ENCODE data around the gene IFT20.

IFT20 gene

DNA sequence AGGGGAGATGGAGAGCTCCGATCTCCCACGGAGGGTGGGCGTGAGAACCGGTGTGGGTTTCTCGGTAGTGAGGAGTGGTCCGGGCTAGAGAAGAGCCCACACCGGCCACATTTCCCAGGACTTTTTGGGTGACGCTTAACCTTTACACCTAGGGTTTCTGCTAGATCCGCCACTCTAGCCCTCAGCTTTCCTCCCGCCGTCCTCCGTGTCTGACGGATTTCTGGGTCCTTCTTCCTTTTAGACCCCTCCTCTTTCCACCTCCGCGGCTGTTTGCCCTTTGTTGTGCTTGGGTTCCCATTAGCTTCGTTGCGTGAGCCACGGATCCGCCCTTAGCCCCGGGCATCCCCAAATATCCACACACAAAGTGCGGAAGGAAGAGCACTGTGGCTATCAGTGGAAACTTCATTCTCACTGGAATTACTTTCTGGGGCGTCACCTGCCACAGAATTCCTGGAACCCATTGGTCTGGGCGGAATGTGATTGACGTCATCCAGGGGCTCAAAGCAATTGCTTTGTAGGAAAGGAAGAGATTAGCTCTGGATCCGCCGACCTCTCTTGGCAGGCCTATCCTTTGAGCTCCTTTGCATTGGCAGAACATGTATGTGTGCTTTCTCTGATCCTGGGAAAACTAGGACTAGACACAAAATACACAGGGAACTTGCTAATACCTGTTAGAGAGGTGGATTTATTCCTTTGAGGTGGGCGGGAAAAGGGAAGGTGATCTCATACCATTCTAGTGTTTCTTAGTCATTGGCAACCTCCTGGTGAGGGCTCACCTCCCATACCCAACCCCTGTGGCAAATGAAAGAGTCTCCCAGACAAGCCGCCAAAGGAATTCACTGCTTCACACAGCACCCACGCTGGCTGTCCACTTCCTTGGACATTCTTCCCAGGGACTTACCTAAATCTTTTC lies 943 bp upstream of the IFT20 start:
- DNase-seq (ENCODE audit: low read depth in 2 of 2), result peak in 1 of 2 donors; percentile 14

DNA sequence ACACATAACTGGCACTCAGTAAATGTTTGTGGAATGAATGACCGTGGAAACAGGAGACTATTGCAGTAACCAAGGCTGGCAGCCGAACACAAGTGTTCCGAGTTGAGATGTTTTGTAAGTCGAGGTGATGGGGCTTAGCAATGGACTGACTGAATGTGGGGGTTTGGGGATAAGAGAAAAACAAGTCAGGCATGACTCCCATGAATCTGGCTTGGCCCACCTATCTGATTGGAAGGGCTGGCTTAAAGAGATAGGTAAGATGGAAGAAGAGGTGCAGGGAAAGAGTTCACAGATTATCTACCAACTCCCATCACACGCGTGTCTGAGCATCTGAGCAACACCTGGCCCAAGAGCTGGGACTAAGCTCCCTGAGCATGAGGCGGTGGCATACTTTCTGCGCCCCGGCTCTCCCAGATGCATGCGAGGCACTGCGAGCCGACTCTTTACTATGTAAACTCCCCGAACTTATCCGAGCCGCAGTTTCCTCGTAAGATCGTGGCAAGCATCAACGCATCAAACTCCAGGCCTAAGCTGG lies 539 bp downstream of the IFT20 start:
- no peak for DNase-seq (ENCODE audit: low read depth in 2 of 2)

DNA sequence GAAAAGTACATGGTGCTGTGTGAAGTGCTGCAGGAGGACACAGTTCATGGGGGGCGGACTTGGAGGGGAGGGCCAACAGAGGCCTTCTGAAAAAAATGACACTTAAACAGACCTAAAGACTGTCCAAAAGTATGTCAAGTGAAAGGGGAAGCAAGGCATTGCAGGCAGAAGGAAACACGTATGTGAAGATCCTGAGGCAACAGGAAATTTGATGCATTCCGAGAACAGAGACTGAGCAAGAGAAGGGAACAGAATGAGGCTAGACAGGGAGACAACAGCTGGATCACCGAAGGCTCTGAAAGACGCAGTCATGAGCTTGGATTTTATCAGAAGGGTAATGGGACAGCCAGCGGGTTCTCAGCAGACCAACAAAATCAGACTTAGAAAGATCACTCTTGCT lies 1.1 kb downstream of the IFT20 start:
- no peak for DNase-seq (ENCODE audit: low read depth in 2 of 2)

DNA sequence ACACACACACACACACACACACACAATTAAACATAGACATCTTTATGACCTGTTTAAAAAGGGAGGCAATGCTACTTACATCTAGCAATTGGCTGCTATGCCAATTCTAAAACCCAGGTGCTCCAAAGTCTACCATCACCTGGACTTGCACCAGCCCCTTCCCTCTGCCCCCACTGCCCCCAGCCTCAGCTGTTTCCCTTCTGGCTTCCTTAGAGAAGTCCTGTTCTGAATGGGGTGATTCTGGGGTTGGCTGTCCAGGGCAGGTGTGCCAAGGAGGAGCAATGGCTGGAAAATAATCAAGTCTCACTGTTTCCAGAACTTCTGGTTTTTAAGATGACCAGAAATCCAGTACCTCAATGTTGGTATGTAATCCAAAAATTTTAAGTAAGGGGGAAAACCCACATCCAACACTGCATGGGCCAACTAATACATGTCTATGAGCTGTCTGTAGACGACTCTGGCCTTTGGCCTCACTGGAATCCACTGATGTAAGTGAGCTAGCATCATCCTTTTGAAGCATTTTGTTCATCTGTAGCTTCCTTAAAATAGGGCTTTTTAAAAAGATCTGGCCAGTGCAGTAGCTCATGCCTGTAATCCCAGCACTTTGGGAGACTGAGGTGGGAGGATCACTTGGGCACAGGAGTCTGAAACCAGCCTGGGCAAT lies 2.1 kb downstream of the IFT20 start:
- DNase-seq (ENCODE audit: low read depth in 2 of 2), result no peak

DNA sequence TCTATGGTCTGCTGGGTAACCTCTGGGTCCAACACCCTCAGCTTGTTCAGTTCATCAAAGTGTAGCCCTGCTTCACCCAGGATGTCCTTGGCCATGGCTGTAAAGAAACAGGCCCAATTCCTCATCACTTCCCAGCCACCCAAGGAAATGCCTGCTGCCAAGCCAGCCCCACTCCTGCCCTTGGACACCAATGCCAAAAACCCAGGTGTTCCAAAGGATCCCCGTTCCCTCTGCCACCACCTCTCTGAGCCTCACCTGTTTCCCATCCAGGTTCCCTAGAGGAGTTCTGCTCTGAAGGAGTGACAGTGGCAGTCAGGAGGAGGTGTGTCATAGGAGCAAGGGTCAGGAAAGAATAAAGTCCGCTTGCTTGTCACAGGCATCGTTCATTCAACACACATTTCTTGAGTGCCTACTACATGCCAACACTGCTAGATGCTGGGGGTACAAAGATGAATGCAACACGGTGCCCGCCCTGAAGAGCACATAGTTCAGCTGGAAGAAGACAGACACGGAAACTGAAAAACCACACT lies 3.3 kb downstream of the IFT20 start:
- DNase-seq (ENCODE audit: low read depth in 2 of 2), result no peak

DNA sequence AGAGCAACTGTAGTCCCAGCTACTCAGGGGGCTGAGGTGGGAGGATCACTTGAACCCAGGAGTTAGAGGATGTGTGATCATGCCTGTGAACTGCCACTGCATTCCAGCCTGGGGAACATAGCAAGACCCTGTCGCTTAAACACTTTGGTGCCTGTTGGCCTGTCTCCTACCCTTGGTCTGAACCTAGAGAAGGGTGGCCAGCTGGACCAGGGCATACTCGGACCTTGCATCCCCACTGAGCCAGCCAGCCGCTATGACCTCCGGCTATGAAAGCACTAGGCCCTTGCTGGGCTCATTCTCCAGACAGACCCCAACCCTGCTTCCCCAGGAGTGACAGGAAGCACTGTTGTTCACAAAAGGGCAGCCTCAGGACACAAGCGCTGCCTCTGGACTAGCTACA lies 4.6 kb downstream of the IFT20 start:
- no peak for DNase-seq (ENCODE audit: low read depth in 2 of 2)

DNA sequence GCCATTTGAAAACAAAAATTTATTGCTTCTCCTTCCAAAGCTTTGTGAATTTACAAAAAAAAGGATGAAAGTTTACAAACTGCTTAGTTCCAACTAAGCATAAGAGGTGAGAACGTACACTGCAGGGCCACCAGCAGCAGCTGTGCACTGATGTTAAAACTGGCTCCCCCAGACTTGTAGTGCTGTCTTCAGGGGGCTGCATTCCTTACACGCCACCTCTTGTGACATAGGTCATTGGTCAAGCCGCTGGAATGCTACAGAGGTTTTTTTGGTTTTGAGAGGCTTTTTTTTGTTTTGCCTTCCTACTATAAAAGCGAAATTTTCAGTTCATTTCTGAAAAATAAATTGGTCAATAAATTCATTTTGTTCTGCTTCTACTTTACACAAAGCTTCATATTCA lies 6.9 kb downstream of the IFT20 start:
- DNase-seq (ENCODE audit: low read depth in 2 of 2), result no peak

DNA sequence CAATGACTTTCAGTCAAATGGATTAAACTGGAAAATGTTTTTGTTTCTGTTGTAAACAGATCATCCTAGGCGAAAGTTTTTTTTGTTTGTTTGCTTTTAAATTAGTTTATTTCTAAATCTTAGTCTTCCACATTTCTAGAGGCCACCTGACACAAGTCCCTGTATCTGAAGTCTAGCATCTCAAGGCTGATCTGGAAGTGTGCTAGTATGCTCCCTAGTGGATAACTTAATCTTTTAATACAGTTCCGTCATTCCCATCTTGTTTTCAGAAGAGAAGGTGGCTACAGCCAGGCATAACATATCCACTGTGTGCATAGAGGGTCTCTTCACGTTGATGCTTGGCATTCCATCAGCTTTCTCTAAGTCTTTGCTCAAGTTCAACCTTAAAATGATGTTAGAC lies 7.6 kb downstream of the IFT20 start:
- DNase-seq (ENCODE audit: low read depth in 2 of 2), result no peak

DNA sequence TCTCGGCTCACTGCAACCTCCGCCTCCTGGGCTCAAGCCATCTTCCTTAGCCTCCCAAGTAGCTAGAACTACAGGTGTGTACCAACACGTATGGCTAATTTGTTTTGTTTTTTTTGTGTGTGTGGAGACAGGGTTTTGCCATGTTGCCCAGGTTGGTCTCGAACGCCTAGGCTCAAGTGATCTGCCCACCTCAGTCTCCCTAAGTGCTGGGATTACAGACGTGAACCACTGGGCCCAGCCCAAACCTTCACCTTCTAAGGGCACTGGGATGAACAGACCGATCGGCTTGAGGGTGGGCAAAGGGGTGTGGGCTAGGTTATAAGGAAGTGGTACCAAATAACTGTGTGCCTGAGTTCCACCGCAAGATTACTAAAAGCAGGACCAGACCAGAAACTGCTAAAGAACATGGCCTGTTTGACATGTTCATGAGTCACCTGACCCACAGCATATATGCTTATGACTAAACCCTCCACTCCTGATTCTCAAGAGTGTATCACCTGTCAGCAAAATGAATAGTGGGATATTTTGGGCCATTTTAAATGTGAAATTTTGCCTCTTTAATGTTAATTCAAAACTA lies 8.2 kb downstream of the IFT20 start:
- DNase-seq (ENCODE audit: low read depth in 2 of 2), result no peak

DNA sequence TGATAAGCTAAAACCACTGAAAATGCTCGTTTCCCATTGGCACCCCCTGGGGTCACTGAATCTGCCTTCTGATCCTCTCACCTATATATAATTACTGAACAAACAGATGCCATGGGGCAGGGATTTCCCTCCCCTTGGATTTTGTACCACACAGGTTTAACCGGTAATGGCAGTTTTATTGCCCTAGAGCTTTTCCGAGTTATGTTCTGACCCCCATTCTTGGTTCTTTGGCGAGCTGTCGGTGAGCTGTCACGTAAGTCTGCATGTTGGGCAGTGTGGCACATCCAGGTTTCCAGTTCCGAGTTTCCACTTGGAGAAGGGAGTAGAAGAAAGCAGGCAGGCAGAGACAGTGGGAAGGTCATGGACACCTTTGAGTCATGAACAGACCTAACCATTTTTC lies 9.2 kb downstream of the IFT20 start:
- DNase-seq (ENCODE audit: low read depth in 2 of 2), result no peak

DNA sequence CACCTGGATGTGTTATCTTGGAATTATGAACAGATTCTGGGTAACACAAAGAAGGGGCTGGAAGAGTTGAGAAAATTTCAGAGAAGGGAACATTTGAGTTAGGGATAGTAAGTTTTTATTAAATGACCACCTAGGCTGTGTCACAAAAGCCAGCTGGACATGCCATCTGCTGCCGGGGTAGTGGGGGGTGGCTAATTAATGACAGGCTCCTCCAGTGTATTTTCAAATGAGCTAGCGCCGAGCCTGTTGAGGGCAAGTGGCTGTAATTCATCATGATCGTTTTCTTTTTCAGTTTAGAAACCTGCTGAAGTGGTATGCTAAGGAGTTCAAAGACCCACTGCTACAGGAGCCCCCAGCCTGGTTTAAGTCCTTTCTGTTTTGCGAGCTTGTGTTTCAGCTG lies 10.1 kb downstream of the IFT20 start:
- DNase-seq (ENCODE audit: low read depth in 2 of 2), result no peak

DNA sequence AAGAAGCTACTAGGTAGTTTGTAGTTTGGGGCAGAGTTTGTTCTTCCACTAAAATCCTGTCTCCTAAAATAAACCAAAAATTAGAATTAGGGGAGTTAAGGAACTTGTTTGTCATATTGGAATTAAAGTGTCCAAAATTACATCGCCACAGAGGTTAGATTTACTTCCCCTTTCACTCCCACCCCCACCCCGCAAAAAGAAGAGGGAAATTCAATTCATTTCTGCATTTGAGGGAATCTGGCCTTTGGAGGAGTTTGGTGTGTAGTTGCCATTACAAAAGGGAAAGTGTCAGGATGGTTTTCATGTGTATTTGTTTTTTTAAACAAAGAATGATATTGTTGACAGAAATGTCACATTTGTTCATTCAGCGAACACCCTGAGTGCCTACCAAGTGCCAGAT lies 10.5 kb downstream of the IFT20 start:
- DNase-seq (ENCODE audit: low read depth in 2 of 2), result no peak

DNA sequence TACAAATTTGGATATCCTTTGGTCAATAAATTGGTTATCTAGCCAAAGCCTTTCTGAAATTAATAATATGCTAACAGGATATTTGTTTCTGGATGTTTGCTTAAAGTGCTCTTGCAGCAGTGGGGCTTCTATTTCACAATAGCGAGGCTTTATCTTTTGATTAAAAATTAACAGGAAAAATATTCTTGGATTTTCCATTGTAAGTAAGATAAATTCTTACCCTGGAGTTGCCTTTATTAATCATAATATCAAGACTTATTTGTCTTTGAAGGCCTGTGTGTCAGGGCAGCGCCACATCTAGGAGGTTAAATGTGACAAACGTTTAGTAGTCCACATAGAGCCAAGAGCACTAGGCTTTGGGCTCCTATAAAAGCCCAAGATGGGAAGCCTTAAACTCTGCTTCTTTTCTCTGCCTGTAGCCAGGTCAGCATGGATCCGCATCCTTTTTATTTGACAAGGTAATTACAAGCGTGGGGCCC lies 11.0 kb downstream of the IFT20 start:
- DNase-seq (ENCODE audit: low read depth in 2 of 2), result no peak

DNA sequence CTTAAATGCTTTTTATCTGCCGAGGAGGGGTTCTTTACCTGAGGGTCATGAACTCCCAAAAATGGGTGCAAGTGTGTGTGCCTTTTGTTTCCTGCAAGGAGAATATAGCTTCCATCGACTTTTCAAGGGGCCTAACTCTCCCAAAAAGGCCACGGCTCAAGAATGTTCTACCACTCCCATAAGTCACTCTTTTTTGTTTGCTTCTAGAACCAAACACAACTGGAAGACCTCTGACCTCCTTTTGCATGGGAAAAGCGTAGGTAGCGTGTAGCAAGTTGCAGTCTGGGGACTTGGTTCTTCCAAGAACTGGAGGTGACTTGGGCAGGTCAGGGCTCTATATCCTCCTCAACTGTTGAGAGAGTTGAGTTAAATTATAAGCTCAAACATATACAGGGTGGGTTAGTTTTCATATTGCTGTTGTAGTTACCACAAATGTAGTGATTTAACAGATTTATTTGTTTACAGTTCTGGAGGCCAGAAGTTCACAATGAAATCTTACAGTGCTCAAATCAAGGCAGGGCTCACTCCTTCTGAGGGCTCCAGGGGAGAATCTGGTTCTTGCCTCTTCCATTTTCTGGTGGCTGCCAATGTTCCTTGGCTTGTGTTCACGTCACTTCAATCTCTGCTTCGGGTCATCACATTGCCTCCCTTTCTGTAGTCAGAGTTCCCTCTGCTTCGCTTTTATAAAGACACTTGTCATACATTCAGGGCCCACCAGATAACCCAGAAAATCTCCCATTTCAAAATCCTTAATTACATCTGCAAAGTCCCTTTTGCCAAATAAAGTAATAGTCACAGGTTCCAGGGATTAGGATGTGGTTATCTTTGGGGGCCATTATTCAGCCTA lies 14.8 kb downstream of the IFT20 start:
- no peak for DNase-seq (ENCODE audit: low read depth in 2 of 2)

DNA sequence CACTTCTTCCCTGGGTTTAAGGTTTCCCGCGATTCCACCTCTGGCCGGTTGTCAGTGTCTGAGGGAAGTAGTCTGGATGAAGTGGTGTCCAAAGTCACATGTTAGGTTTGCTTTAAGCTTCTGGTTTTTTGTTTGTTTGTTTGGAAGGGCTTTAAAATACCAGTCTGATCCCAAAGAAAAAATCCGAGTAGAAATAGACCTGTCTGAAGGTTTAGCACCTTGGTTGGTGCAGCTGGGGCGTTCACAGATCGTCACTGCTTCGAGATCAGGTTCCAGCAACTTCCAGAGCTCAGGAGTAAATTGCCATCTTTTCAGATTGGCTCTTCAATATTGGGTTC lies 15.7 kb downstream of the IFT20 start:
- no peak for DNase-seq (ENCODE audit: low read depth in 2 of 2)

DNA sequence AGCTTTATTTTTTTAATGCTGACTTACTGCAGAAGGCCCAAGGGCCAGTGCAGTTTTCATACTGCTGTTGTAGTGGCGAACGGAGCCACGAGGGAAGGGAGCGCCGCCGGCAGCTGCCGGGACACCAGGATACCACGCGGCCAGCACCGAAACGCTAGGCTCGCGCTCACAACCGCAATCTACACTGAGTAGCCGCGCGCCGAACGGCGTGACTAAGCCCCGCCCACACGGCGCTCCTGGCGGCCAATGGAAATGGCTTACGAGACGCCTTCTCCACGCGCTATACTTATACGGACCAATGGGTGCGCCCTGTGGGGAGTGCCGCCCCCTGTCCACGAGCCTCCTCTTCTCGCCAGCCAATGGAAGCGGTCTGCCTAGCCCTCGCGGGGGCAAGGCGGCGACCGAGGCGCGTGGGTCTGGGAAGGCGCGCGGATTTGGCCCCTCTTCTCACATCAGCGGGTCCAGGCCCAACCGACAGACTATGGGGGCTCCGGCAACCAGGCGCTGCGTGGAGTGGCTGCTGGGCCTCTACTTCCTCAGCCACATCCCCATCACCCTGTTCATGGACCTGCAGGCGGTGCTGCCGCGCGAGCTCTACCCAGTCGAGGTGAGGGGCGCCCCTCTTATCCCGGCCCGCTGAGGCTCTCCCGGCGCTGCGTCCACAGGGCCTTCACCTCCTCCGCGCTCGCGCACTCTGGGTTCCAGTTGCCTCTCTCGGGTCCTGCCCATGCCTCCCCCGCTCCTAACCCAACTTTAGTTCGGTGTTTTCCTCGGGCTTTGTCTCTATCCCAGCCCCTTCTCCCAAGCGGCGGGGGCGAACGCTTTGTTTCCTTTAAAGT lies 16.3 kb downstream of the IFT20 start, which contains the start of gene TMEM97:
TMEM97 (plus strand) TSS at position 442 of the 839 bp plus-strand sequence; CDS start at position 482, 40 bp downstream.
- peak; percentile 91 to 93 for DNase-seq (ENCODE audit: low read depth in 2 of 2)

DNA sequence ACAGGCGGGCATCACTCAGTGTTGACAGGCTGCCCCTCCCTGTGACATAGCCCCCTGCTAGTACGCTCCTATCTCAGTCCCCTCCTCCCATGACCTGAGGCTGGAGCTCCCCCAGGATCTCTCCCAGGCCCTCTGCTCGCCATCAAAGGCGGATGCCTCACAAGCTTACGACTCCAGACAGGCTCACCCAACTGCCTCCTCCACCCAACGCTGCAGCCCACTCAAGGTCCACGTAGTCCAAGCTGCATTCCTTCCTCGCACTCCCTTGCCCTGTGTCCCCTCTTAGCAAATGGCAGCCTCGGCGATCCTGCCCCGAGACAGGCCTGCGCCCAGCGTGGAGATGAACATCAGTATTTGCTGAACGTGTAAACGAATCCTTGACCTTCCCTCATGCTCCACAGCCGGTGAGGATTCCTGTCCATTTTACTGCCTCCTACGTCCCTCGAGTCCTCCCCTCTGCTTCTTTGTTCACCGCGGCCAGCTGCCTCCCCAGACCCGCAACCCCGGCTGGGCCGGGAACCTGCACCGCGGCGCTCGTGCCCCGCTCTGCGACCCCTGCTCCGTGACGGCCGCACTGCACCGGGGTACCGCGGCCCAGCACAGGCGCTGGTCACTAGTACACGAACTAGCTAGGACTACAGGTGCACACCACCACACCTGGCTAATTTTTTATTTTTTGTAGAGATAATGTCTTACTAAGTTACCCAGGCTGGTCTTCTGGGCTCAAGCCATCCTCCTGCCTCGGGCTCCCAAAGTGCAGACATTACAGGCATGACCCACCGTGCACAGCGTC lies 17.1 kb downstream of the IFT20 start:
- no peak for DNase-seq (ENCODE audit: low read depth in 2 of 2)

DNA sequence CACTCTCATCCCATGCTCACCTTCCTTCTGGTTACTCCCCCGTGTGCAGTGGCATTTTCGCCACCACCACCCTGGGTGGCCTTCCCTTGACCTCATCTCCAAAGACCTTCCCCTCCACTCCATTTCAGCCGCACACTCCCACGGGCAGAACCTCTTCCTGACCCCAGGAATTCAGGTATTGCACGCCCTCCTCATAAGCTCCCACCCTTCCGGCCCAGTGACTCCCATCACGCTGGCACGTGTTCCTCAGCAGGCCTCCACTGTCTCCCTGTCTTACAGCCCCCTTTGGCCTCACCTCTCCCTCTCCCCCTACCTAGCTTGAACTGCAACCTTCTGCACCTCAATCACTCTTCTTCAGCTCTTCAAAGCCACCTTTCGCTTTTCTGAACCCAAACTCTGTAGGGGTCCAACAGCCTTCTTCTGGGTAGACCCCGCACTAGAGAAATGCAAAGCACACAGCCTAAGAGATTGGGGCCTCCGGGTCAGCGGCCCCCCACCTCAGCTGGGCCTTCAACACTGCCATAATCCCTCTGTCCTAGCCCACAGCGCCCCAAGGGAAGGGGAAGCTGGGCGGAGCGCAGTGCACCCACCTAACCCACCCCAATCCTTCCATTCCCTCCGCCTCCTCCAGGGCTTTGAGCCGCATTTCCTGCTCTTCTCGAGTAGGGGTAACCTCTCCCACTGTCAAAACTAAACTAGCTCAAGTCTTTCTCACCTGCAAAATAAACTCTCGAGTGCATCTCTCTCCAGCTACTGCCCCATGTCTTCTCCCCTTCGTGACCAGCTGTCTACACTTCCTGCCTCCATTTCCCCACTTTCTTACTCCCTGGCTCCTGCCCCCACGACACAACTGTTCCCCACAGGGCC lies 17.9 kb downstream of the IFT20 start:
- DNase-seq (ENCODE audit: low read depth in 2 of 2), result no peak
